Mucosa of rectum (tissue), 2 donors: ENCODE data around the gene ADAMTSL5.

ENCODE experiments used
- H3K27ac ChIP-seq, 2 donors: one replicate each; pipeline ENCODE4 v1.7.0; 2013; ENCODE audit warnings: inconsistent platforms in 2 of 2, low read depth in 2 of 2, low read length in 2 of 2
- H3K27me3 ChIP-seq, 2 donors: one replicate each; pipeline ENCODE4 v1.7.0; 2013; ENCODE audit warnings: low read length in 2 of 2; ENCODE audit not compliant: control insufficient read depth in 2 of 2, insufficient read depth in 2 of 2
- H3K36me3 ChIP-seq, 2 donors: one replicate each; pipeline ENCODE4 v1.7.0; 2013; ENCODE audit warnings: low read length in 2 of 2; ENCODE audit not compliant: control insufficient read depth in 2 of 2, insufficient read depth in 2 of 2
- H3K4me1 ChIP-seq, 2 donors: one replicate each; pipeline ENCODE4 v1.7.0; 2013; ENCODE audit warnings: low read length in 2 of 2, mild to moderate bottlenecking in 1 of 2; ENCODE audit not compliant: control insufficient read depth in 2 of 2, insufficient read depth in 2 of 2
- H3K4me3 ChIP-seq, 2 donors: one replicate each; pipeline ENCODE4 v1.7.0; 2013; ENCODE audit warnings: low read length in 2 of 2
- H3K9ac ChIP-seq, 2 donors: one replicate each; pipeline ENCODE4 v1.7.0; 2013; ENCODE audit warnings: low read length in 2 of 2, low read depth in 1 of 2, mild to moderate bottlenecking in 1 of 2
- H3K9me3 ChIP-seq, 2 donors: one replicate each; pipeline ENCODE4 v1.7.0; 2013; ENCODE audit warnings: low read length in 2 of 2; ENCODE audit not compliant: control insufficient read depth in 2 of 2
- donor health status: healthy.
- donor health status: Normal muscosa, but diverticular disease.

The ADAMTSL5 gene

DNA sequence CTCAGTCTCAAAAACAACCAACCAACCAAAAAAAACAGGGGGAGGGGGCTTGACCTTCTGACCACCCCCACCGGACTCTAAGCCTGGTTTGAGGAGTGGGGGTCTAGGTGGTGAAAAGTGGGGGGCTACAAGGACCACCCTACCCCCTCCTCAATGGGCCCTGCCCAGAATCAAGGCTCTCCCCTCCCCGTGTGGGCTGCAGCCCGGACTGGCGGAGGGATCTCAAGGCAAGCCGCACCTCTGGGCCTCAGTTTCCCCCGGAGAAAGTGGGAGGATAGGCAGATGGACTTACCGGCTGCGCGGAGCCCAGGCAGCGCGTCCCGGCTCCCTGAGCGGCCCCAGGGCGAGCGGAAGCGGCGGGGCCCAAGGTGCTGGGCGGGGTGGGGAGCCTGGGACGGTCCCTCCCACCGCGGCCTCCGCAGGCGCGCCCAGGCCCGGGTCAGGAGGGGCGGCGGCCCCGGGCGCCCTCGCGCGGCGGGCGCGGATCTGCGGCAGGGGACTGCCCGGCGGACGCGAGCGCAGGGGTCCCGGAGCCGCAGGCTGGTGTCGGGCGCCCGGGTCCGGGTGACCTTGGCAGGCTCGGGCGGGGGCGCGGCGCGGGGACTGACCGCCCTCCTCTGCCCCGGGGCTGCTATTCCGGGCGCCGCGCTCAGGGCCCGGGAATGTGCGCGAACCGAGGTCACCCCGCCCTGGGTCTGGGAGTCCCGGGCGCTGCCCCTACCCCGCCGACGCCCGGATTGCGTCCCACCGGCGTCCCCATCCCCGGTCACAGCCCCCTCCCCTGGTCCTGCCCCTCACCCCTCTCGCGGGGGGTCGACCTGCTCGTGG is at the start of gene ADAMTSL5:
TSS of gene ADAMTSL5 (minus strand) at position 349 of the 828 bp plus-strand sequence. CDS start 2,076 bp downstream, outside the sequence.
- peaks cover 3 to 4% of the 10 kb centered on the region in 2 donors for H3K4me1 ChIP-seq
- H3K27me3 ChIP-seq = peaks cover 15 to 17% of the 10 kb centered on the region in 2 donors
- H3K4me3 ChIP-seq = peak within 1 kb of the TSS; percentile 64 to 72
- peak within 1 kb of the TSS; percentile 41 to 60 for H3K9ac ChIP-seq
- no peaks in the 10 kb centered on the region for H3K9me3 ChIP-seq
- H3K36me3 ChIP-seq = no peaks in the 10 kb centered on the region
- peak within 1 kb of the TSS; percentile 52 to 61 for H3K27ac ChIP-seq

GRCh38 chr19:1561236-1561842 is 48.5 kb upstream of the ADAMTSL5 start:
- H3K9ac ChIP-seq = no peak overlapping the region
- H3K9me3 ChIP-seq = no peaks in the 10 kb centered on the region
- no peak overlapping the region for H3K4me3 ChIP-seq
- H3K36me3 ChIP-seq = no peaks in the 10 kb centered on the region
- H3K27me3 ChIP-seq = no peaks in the 10 kb centered on the region
- no peak overlapping the region for H3K27ac ChIP-seq
- H3K4me1 ChIP-seq = peaks cover 0 to 3% of the 10 kb centered on the region in 2 donors

DNA sequence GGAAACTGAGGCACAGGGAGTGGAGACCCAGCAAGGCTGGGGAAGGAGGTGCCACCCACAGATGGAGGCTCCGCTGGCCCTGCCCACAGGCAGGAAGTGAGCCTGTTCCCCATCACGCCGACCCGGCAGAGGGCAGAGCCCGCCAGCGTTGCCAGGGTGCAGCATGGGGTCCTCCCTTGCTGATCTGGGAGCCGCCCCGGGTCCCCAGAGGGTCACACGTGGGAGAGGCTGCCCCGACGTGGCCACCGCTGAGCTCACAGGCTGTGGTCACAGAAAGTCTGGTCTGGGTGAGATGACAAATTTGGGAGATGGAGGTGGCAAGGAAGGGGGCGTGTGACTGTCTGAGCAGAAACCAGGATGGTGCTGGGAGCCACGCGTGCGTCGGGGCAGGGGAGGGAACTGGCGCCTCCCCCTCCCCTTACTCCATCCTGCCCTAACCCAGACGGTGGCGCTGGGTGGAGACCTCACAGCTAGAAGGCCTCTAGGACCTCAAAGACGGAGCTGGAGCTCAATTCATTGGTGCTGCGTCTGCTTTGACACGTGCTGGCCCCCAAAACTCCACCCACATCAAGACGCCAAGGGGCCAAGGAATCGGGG is 47.6 kb upstream of the ADAMTSL5 start:
- no peak overlapping the region for H3K27ac ChIP-seq
- H3K4me1 ChIP-seq = no peaks in the 10 kb centered on the region
- no peaks in the 10 kb centered on the region for H3K9me3 ChIP-seq
- no peaks in the 10 kb centered on the region for H3K36me3 ChIP-seq
- H3K4me3 ChIP-seq = no peak overlapping the region
- no peaks in the 10 kb centered on the region for H3K27me3 ChIP-seq
- no peak overlapping the region for H3K9ac ChIP-seq

DNA sequence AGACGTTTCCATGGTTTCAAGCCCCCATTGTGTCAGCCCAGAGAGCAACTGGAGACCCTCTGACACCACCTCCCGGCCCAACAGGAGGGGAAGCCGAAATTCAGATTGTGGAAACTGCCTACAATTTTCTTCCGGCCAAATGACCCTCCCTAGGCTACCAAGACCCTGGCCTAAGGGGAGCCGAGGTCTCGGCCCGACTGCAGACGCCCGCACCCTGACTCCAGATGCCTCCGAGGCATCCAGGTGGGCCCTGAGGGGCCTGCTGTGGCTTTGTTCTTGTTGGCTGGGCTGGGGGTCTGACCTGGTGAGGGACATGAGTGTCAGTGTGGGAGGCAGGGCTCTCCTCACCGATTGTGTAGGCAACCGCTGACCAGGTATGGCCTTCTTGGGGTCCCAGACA is 45.7 kb upstream of the ADAMTSL5 start:
- no peak overlapping the region for H3K9ac ChIP-seq
- H3K27me3 ChIP-seq = no peaks in the 10 kb centered on the region
- H3K4me3 ChIP-seq = no peak overlapping the region
- no peaks in the 10 kb centered on the region for H3K9me3 ChIP-seq
- no peaks in the 10 kb centered on the region for H3K36me3 ChIP-seq
- H3K4me1 ChIP-seq = no peaks in the 10 kb centered on the region
- no peak overlapping the region for H3K27ac ChIP-seq

DNA sequence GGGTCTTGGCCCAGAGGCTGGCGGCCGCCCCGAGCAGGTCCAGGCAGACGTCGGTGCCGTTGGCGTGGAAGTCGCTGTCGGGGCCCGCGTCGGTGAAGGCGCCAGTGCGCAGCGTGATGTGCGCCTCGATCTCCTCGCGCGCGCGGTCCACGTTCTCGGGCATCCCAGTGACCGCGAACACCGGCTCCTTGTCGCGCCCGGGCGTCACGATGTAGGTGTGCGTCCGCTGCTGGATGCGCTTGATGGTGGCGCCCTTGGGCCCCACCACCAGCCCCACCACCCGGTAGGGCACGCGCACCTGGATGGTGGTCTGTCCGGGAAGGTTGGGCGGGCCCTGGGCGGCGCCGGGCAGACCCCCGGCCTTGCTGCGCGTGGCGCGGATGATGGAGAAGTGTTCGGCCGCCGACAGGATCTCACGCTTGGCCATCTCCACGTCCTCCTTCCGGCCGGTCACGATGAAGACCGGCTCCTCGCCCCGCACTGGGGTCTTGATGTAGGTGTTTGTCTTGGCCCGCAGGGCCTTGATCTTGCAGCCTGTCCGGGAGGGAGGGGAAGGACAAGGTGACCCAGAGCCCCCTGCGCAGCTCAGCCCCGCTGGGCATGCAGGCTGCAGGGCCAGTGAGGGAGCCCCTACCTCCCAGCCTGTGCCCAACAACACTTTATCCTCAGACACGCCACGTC is 43.7 kb upstream of the ADAMTSL5 start:
- Histone ChIP-seq H3K4me1 (no peaks in the 10 kb centered on the region), H3K36me3 (no peaks in the 10 kb centered on the region), H3K9ac (no peak overlapping the region), H3K4me3 (no peak overlapping the region), H3K27me3 (no peaks in the 10 kb centered on the region), H3K27ac (no peak overlapping the region), H3K9me3 (no peaks in the 10 kb centered on the region)

GRCh38 chr19:1555487-1556389 is 42.9 kb upstream of the ADAMTSL5 start:
- H3K27ac ChIP-seq = no peak overlapping the region
- no peak overlapping the region for H3K4me3 ChIP-seq
- no peaks in the 10 kb centered on the region for H3K4me1 ChIP-seq
- no peaks in the 10 kb centered on the region for H3K36me3 ChIP-seq
- H3K9me3 ChIP-seq = no peaks in the 10 kb centered on the region
- no peak overlapping the region for H3K9ac ChIP-seq
- no peaks in the 10 kb centered on the region for H3K27me3 ChIP-seq

GRCh38 chr19:1554968-1555367 is 42.1 kb upstream of the ADAMTSL5 start:
- H3K4me3 ChIP-seq = no peak overlapping the region

DNA sequence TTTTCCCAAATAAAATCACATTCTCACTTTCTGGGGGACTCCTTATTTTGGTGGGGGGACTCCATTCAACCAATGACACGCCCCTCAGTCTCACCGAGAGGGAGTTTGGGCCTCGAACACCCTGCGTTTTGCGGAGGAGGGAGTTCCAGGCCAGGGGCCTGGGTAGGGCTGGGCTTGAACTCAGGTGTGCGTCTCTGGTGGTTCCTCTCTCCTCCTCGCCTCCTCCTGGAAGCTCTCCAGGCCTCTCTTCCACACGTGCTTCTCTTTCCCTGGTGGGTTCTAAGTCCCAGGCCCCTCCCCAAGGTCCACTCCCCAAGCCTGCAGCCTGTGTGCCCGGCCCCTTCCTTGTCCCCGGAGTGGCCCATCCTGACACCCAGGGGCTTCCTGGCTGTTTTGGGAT is 40.6 kb upstream of the ADAMTSL5 start:
- H3K27me3 ChIP-seq = no peaks in the 10 kb centered on the region
- no peaks in the 10 kb centered on the region for H3K36me3 ChIP-seq
- H3K9me3 ChIP-seq = no peaks in the 10 kb centered on the region
- H3K27ac ChIP-seq = no peak overlapping the region
- no peak overlapping the region for H3K4me3 ChIP-seq
- H3K9ac ChIP-seq = no peak overlapping the region
- H3K4me1 ChIP-seq = no peaks in the 10 kb centered on the region

More at GRCh38 chr19:1554968-1555367, 42.1 kb upstream of the ADAMTSL5 start:
- Histone ChIP-seq H3K27me3 (no peaks in the 10 kb centered on the region), H3K36me3 (no peaks in the 10 kb centered on the region), H3K4me1 (no peaks in the 10 kb centered on the region), H3K9me3 (no peaks in the 10 kb centered on the region), H3K27ac (no peak overlapping the region), H3K9ac (no peak overlapping the region)
